SK-N-SH (cell line): ENCODE data around the gene IPO9. TPM values are rescaled to one million over a fixed set of nuclear protein-coding genes. Genes with fewer than 3 reads are reported as not detected.

Experiments
- CTCF ChIA-PET: fragments of 300-600, 350-600 bp; formaldehyde crosslinking; extraction: SDS; loops from one replicate; lab custom pipeline; 2021; lab: Yijun Ruan, JAX
- POLR2A ChIA-PET: fragments of 350-600 bp; sonication (Branson Sonifier 250); formaldehyde crosslinking; extraction: SDS; loops from one replicate; lab custom pipeline; 2020; ENCODE audit warnings: antibody characterized with exemption, inconsistent platforms; lab: Yijun Ruan, JAX
- DNase-seq: peaks from one replicate; pipeline ENCODE4 v3.0.0; 2012
- H2AFZ ChIP-seq: fragments of 200-600 bp; sonication (generic); 2 replicates; pipeline ENCODE4 v1.8.1; 2016; ENCODE audit warnings: antibody characterized with exemption, mild to moderate bottlenecking, low read depth
- H3F3A ChIP-seq: fragments of 200-600 bp; sonication (generic); replicated peaks from 2 replicates; pipeline ENCODE3; 2016; ENCODE audit warnings: antibody characterized with exemption, mild to moderate bottlenecking; ENCODE audit not compliant: insufficient read depth
- H3K27ac ChIP-seq, 2 experiments: fragments of 200-500 bp in 1 of 2; fragments of 200-600 bp in 1 of 2; sonication (Bioruptor generic) in 1 of 2; sonication (generic), shearing (Covaris generic) in 1 of 2; 2 replicates each; pipeline versions ENCODE4 v1.5.1 to v1.6.1; 2014 to 2016; ENCODE audit warnings: low read depth in 2 of 2, inconsistent platforms in 1 of 2, low read length in 1 of 2, mild to moderate bottlenecking in 1 of 2, mixed read lengths in 1 of 2
- H3K27me3 ChIP-seq: fragments of 200-600 bp; sonication (generic), shearing (Covaris generic); 2 replicates; pipeline ENCODE4 v1.6.1; 2016; ENCODE audit warnings: mixed run types; ENCODE audit not compliant: insufficient read depth
- H3K36me3 ChIP-seq, 2 experiments: fragments of 200-500 bp in 1 of 2; fragments of 200-600 bp in 1 of 2; sonication (Bioruptor generic) in 1 of 2; sonication (generic) in 1 of 2; replicated peaks in 1 of 2; 2 replicates each; pipeline versions ENCODE3 to v1.5.1; 2014 to 2016; ENCODE audit warnings: low read length in 1 of 2, mild to moderate bottlenecking in 1 of 2; ENCODE audit not compliant: insufficient read depth in 2 of 2, control insufficient read depth in 1 of 2
- H3K4me1 ChIP-seq, 2 experiments: fragments of 200-500 bp in 1 of 2; fragments of 200-600 bp in 1 of 2; sonication (Bioruptor generic) in 1 of 2; sonication (generic), shearing (Covaris generic) in 1 of 2; 2 replicates each; pipeline versions ENCODE4 v1.5.1 to v1.6.1; 2014 to 2016; ENCODE audit warnings: low read depth in 1 of 2, low read length in 1 of 2, mixed run types in 1 of 2; ENCODE audit not compliant: insufficient read depth in 2 of 2, control insufficient read depth in 1 of 2
- H3K4me2 ChIP-seq: fragments of 200-600 bp; sonication (generic), shearing (Covaris generic); 2 replicates; pipeline ENCODE4 v1.6.1; 2017; ENCODE audit warnings: mixed run types
- H3K4me3 ChIP-seq, 2 experiments: fragments of 200-500 bp in 1 of 2; fragments of 200-600 bp in 1 of 2; sonication (Bioruptor generic) in 1 of 2; sonication (generic), shearing (Covaris generic) in 1 of 2; 2 replicates each; pipeline versions ENCODE4 v1.5.1 to v1.8.1; 2014 to 2016; ENCODE audit warnings: low read depth in 2 of 2, inconsistent platforms in 1 of 2, low read length in 1 of 2, mild to moderate bottlenecking in 1 of 2, mixed read lengths in 1 of 2, moderate library complexity in 1 of 2
- H3K79me2 ChIP-seq: fragments of 200-600 bp; sonication (generic); 2 replicates; pipeline ENCODE4 v1.8.1; 2017; ENCODE audit warnings: mild to moderate bottlenecking; ENCODE audit not compliant: insufficient read depth
- H3K9ac ChIP-seq: fragments of 200-600 bp; sonication (generic); 2 replicates; pipeline ENCODE4 v1.6.1; 2017; ENCODE audit warnings: mixed run types
- H3K9me2 ChIP-seq: fragments of 200-600 bp; sonication (generic); 2 replicates; pipeline ENCODE4 v1.6.1; 2017; ENCODE audit warnings: mixed run types
- H3K9me3 ChIP-seq: fragments of 200-600 bp; sonication (generic); 2 replicates; pipeline ENCODE4 v1.6.1; 2017; ENCODE audit warnings: mixed run types, mild to moderate bottlenecking, moderate library complexity
- H4K20me1 ChIP-seq: fragments of 200-600 bp; sonication (generic); 2 replicates; pipeline ENCODE4 v1.6.1; 2017; ENCODE audit warnings: mild to moderate bottlenecking, mixed run types; ENCODE audit not compliant: insufficient read depth
- CTCF ChIP-seq: fragments of 200-600 bp; sonication (generic); IDR thresholded peaks from 2 replicates; pipeline ENCODE4 v1.6.1; 2017; ENCODE audit warnings: antibody characterized with exemption, mild to moderate bottlenecking, moderate library complexity
- ELF1 ChIP-seq: IDR thresholded peaks from 2 replicates; pipeline ENCODE4 v1.4.0; 2012
- EP300 ChIP-seq, 2 experiments: IDR thresholded peaks; 2 replicates each; pipeline versions ENCODE4 v1.4.0 to v1.6.1; 2012; ENCODE audit warnings: borderline replicate concordance in 1 of 2, low read depth in 1 of 2, low read length in 1 of 2
- EZH2phosphoT487 ChIP-seq: fragments of 200-600 bp; sonication (generic); IDR thresholded peaks from 2 replicates; pipeline ENCODE4 v1.6.1; 2017; ENCODE audit warnings: low read depth, mixed run types, mild to moderate bottlenecking, antibody characterized with exemption, moderate library complexity, borderline replicate concordance
- FOXJ3 ChIP-seq: sonication (generic); formaldehyde crosslinking; IDR thresholded peaks from 2 replicates; pipeline ENCODE4 v1.5.1; 2020; ENCODE audit warnings: mild to moderate bottlenecking, missing genetic modification reagents
- GABPA ChIP-seq: IDR thresholded peaks from 2 replicates; pipeline ENCODE4 v1.4.0; 2012; ENCODE audit warnings: low read depth, mild to moderate bottlenecking
- JUND ChIP-seq: IDR thresholded peaks from 2 replicates; pipeline ENCODE4 v1.4.0; 2012
- POLR2AphosphoS5 ChIP-seq: IDR thresholded peaks from 2 replicates; pipeline ENCODE4 v1.6.1; 2012; ENCODE audit warnings: low read depth, low read length
- REST ChIP-seq: IDR thresholded peaks from 2 replicates; pipeline ENCODE4 v1.6.1; 2012; ENCODE audit warnings: mild to moderate bottlenecking, low read depth, low read length, moderate library complexity
- RXRA ChIP-seq: IDR thresholded peaks from 2 replicates; pipeline ENCODE4 v1.4.0; 2012; ENCODE audit warnings: low read depth, mild to moderate bottlenecking, borderline replicate concordance
- SMC3 ChIP-seq: IDR thresholded peaks from 2 replicates; pipeline ENCODE4 v1.6.1; 2012; ENCODE audit warnings: low read depth, low read length, improper control_type of control experiment
- TCF12 ChIP-seq: IDR thresholded peaks from 2 replicates; pipeline ENCODE4 v1.4.0; 2012
- USF2 ChIP-seq: fragments of 150-350 bp; IDR thresholded peaks from 2 replicates; pipeline ENCODE4 v1.6.1; 2017; ENCODE audit warnings: antibody characterized with exemption, low read length, low read depth, borderline replicate concordance
- WGBS: methylation state at CpG from one replicate; pipeline ENCODE4 v1.1.6; 2017; ENCODE audit warnings: low lambda C conversion rate; 5-methylcytosine and 5-hydroxymethylcytosine counted together
- polyA plus RNA-seq, 3 experiments: library from polyadenylated mRNA; depleted of rRNA; stranded (reverse); fragments of >200 nt; gene quantifications; 2 replicates each; pipeline ENCODE4 v1.2.3, GENCODE V29; 2012

IPO9 gene
- polyA plus RNA-seq, 1 of the 3 experiments (the other 2 are of a cell fraction): 24.5 TPM

GRCh38 chr1:201793306-201793925 lies 35.5 kb upstream of the IPO9 start:
- Histone ChIP-seq H3K27ac (peak overlapping the region; percentile 18 to 99; a peak in 2 of 4 replicates), H3K4me1 (peaks cover 28 to 41% of the 10 kb centered on the region in 2 experiments), H3K79me2 (peaks cover 88% of the 10 kb centered on the region), H3K9ac (0 out of 2 replicates have a peak overlapping the region, but pooled peaks have one; percentile 6), H3F3A (peaks cover 50% of the 10 kb centered on the region), H2AFZ (no peak overlapping the region), H3K27me3 (no peaks in the 10 kb centered on the region), H3K4me3 (peak overlapping the region in 1 of 2 experiments; percentile 4; a peak in 1 of 4 replicates), H3K36me3 (peaks cover 69 to 87% of the 10 kb centered on the region in 2 experiments), H4K20me1 (no peaks in the 10 kb centered on the region), H3K4me2 (no peak overlapping the region), H3K9me2 (no peaks in the 10 kb centered on the region), H3K9me3 (no peaks in the 10 kb centered on the region)
- 78% methylated on average over 11 of the region's 11 CpGs for WGBS
- no peak for TF ChIP-seq TCF12
- no peak for TF ChIP-seq FOXJ3 (CRISPR knock-in tag)
- TF ChIP-seq EP300 (IDR thresholded peaks at IDR 0.05; ENCODE audit: borderline replicate concordance in 1 of 2, low read depth in 1 of 2, low read length in 1 of 2): no peak
- no peak for TF ChIP-seq USF2
- no peak for TF ChIP-seq SMC3
- no peak for TF ChIP-seq GABPA
- TF ChIP-seq POLR2AphosphoS5: no peak
- no peak for TF ChIP-seq CTCF
- TF ChIP-seq JUND: no peak
- TF ChIP-seq REST: no peak
- no peak for TF ChIP-seq RXRA
- no peak for TF ChIP-seq EZH2phosphoT487
- TF ChIP-seq ELF1: no peak
- CTCF ChIA-PET: interaction anchor here (0.6 to 26.9 kb wide), 68 partner anchors 9 to 362 kb away, joined by 3 to 827 read pairs (median 6); partner anchors contain the start of genes NAV1 and PHLDA3
- POLR2A ChIA-PET: interaction anchor here (0.9 kb wide), 1 partner anchor 84 kb away, joined by 3 read pairs; no protein-coding TSS in a partner anchor
- no peak for DNase-seq
